ENCODE measurements around the gene IFNG. TPM values are rescaled to one million over a fixed set of nuclear protein-coding genes. Genes with fewer than 3 reads are reported as not detected.

The IFNG gene
- total RNA-seq, 6 experiments from 2014 or later = 0.18 TPM; not detected in 5

DNA sequence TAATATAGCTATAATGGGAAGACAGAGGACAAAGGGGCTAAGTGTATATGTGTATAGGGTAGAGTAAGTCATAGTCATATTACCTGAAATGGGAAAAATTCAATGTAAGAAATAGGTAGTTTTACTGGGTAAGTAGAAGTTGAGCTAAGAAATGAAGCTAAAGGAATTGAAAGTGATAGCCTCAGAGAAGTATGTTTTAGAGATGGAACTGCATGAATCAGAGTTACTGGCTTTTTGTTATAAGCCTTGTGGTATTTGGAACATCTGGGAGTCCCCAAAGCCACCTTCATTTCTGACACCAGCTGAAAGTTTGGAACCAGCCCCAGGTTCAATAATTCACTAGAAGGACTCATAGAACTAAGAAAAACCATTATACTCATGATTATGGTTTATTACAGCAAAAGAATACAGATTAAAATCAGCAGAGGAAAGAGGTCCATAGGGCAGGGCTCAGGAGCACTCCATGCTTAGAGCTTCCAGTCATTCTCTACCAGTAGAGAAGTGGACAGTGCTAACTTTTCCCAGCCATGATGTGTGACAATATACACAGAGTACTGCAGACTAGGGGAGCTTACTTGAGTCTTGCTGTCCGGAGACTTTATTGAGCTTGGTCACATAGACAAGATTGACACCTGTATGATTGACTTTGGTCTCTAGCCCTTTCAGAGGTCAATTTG is 9.8 kb upstream of the IFNG start:
- DNase-seq (no peak), ATAC-seq (no peak)
- intact Hi-C loops (cut with DNase I) = no loop called here
- Histone ChIP-seq H3K27me3 (no peaks in the 10 kb centered on the region), H3K36me3 (no peaks in the 10 kb centered on the region), H3K27ac (no peak overlapping the region), H3K9me3 (no peaks in the 10 kb centered on the region), H3K4me1 (no peaks in the 10 kb centered on the region), H3K4me3 (no peak overlapping the region)
- TF ChIP-seq, protein P1, sequence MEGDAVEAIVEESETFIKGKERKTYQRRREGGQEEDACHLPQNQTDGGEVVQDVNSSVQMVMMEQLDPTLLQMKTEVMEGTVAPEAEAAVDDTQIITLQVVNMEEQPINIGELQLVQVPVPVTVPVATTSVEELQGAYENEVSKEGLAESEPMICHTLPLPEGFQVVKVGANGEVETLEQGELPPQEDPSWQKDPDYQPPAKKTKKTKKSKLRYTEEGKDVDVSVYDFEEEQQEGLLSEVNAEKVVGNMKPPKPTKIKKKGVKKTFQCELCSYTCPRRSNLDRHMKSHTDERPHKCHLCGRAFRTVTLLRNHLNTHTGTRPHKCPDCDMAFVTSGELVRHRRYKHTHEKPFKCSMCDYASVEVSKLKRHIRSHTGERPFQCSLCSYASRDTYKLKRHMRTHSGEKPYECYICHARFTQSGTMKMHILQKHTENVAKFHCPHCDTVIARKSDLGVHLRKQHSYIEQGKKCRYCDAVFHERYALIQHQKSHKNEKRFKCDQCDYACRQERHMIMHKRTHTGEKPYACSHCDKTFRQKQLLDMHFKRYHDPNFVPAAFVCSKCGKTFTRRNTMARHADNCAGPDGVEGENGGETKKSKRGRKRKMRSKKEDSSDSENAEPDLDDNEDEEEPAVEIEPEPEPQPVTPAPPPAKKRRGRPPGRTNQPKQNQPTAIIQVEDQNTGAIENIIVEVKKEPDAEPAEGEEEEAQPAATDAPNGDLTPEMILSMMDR (IDR thresholded peaks at IDR 0.05) = no peak
- no peak for TF ChIP-seq POLR2A (IDR thresholded peaks at IDR 0.05)
- WGBS (ENCODE audit: insufficient coverage, low coverage, low lambda C conversion rate, missing lambda C conversion rate) = no CpG with 5 or more reads among the region's 1 CpG

DNA sequence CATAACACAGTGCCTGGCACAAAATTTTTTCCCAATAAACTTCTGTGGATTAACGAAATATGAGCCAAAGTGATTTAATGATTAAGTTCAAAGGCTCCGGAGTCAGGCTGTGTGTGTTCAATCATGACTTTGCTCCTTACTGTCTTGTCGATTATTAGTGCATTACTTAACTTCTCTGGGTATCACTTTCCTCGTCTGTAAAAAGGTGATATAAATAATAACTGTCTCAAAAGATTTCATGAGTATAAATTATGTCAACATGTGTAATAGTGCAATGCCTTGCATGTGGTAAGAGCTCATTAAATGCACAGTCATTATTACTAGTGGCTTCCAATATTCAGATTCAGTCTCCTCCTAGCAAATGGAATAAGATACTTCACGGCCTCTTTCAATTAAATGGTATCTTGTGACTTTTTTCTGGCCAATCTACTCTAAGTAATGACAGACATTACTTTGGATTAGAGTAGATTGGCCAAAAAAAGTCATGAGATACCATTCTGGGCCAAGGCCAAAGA is 6.8 kb upstream of the IFNG start:
- no peak overlapping the region for H3K4me3 ChIP-seq
- H3K27ac ChIP-seq = no peak overlapping the region
- no peaks in the 10 kb centered on the region for H3K9me3 ChIP-seq
- no peaks in the 10 kb centered on the region for H3K27me3 ChIP-seq
- intact Hi-C loops (cut with DNase I) = no loop called here
- 28% methylated on average over 5 of the region's 5 CpGs for WGBS (ENCODE audit: insufficient coverage, low coverage, low lambda C conversion rate, missing lambda C conversion rate)
- H3K36me3 ChIP-seq = no peaks in the 10 kb centered on the region
- DNase-seq = no peak
- ATAC-seq = no peak
- no peaks in the 10 kb centered on the region for H3K4me1 ChIP-seq
- TF ChIP-seq, protein P1 (IDR thresholded peaks at IDR 0.05) = no peak
- TF ChIP-seq POLR2A (IDR thresholded peaks at IDR 0.05) = no peak

DNA sequence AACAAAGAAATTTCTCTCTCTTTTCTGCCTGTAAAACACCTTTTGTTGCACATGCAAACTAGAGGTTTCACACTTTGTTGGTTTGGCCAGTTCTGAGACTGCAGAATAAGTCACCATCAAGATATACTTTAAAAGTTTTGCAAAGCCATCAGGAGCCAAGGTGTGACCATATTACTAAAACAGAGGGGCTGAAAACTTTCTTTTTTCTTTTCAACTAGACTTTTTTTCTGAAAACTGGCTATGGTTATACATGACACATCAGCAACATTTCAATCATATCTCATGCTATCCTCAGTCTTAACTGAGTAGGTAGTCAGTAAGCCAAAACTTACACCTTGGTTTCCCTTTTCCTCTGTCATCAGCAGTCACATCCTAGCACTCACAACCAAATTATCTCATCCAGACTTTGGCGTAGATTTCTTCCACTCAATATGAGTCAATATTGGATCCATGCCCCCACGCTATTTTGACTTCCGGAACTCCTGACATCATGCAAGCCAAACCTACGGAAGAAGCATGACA is 4.1 kb upstream of the IFNG start:
- Histone ChIP-seq H3K27me3 (no peaks in the 10 kb centered on the region), H3K9me3 (no peaks in the 10 kb centered on the region), H3K4me1 (no peaks in the 10 kb centered on the region), H3K27ac (no peak overlapping the region), H3K4me3 (no peak overlapping the region), H3K36me3 (no peaks in the 10 kb centered on the region)
- TF ChIP-seq, protein P1 (IDR thresholded peaks at IDR 0.05) = no peak
- TF ChIP-seq POLR2A (IDR thresholded peaks at IDR 0.05) = no peak
- 63% methylated on average over 4 of the region's 4 CpGs for WGBS (ENCODE audit: insufficient coverage, low coverage, low lambda C conversion rate, missing lambda C conversion rate)
- intact Hi-C loops (cut with DNase I) = no loop called here
- ATAC-seq = no peak
- DNase-seq = no peak

DNA sequence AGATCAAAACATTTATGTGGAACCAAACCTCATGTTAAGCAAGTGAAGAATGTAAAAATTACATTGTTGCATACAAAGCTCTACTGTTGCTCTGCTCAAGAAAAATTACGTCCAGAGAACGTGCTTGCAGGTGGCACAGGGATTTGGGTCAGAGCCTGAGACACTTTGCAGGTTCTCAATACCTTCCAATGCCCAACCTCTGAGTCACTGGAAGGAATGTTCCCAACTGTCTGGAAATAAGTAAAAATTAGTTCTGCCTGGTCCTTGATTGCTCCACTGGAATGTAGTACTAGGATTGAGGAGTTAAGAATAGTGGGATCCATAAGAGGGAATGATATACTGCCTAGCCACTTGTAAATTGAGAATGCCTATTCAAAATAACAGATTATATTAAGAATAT is 2.8 kb upstream of the IFNG start:
- Histone ChIP-seq H3K36me3 (no peaks in the 10 kb centered on the region), H3K4me3 (no peak overlapping the region), H3K27ac (no peak overlapping the region), H3K27me3 (no peaks in the 10 kb centered on the region), H3K9me3 (no peaks in the 10 kb centered on the region), H3K4me1 (no peaks in the 10 kb centered on the region)
- WGBS (ENCODE audit: insufficient coverage, low coverage, low lambda C conversion rate, missing lambda C conversion rate) = 67% methylated on average over 2 of the region's 2 CpGs
- intact Hi-C loops (cut with DNase I) = no loop called here
- ATAC-seq (no peak), DNase-seq (no peak)
- TF ChIP-seq, protein P1 (IDR thresholded peaks at IDR 0.05) = no peak
- TF ChIP-seq POLR2A (IDR thresholded peaks at IDR 0.05) = no peak
